ENCODE results near the gene NLRC4.

DNA sequence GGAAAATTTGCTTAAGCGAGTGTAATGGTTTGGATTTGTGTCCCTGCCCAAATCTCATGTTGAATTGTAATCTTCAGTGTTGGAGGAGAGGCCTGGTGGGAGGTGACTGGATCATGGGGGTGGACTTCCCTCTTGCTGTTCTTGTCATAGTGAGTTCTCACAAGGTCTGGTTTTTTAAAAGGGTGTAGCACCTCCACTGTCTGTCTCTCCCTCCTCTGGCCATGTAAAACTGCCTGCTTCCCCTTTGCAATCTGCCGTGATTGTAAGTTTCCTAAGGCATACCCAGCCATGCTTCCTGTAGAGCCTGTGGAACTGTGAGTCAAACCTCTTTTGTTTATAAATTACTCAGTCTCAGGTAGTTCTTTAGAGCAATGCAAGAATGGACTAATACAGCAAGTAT is 19.6 kb upstream of the NLRC4 start:
- TF ChIP-seq, protein P1, sequence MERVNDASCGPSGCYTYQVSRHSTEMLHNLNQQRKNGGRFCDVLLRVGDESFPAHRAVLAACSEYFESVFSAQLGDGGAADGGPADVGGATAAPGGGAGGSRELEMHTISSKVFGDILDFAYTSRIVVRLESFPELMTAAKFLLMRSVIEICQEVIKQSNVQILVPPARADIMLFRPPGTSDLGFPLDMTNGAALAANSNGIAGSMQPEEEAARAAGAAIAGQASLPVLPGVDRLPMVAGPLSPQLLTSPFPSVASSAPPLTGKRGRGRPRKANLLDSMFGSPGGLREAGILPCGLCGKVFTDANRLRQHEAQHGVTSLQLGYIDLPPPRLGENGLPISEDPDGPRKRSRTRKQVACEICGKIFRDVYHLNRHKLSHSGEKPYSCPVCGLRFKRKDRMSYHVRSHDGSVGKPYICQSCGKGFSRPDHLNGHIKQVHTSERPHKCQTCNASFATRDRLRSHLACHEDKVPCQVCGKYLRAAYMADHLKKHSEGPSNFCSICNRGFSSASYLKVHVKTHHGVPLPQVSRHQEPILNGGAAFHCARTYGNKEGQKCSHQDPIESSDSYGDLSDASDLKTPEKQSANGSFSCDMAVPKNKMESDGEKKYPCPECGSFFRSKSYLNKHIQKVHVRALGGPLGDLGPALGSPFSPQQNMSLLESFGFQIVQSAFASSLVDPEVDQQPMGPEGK (CRISPR knock-in tag; IDR thresholded peaks at IDR 0.05; ENCODE audit: borderline replicate concordance), result no peak
- TF ChIP-seq, protein P2, sequence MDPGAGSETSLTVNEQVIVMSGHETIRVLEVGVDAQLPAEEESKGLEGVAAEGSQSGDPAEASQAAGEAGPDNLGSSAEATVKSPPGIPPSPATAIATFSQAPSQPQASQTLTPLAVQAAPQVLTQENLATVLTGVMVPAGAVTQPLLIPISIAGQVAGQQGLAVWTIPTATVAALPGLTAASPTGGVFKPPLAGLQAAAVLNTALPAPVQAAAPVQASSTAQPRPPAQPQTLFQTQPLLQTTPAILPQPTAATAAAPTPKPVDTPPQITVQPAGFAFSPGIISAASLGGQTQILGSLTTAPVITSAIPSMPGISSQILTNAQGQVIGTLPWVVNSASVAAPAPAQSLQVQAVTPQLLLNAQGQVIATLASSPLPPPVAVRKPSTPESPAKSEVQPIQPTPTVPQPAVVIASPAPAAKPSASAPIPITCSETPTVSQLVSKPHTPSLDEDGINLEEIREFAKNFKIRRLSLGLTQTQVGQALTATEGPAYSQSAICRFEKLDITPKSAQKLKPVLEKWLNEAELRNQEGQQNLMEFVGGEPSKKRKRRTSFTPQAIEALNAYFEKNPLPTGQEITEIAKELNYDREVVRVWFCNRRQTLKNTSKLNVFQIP (CRISPR knock-in tag; IDR thresholded peaks at IDR 0.05; ENCODE audit: borderline replicate concordance, low read depth), result no peak
- TF ChIP-seq RARB (CRISPR knock-in tag; IDR thresholded peaks at IDR 0.05), result no peak
- TF ChIP-seq, protein P3, sequence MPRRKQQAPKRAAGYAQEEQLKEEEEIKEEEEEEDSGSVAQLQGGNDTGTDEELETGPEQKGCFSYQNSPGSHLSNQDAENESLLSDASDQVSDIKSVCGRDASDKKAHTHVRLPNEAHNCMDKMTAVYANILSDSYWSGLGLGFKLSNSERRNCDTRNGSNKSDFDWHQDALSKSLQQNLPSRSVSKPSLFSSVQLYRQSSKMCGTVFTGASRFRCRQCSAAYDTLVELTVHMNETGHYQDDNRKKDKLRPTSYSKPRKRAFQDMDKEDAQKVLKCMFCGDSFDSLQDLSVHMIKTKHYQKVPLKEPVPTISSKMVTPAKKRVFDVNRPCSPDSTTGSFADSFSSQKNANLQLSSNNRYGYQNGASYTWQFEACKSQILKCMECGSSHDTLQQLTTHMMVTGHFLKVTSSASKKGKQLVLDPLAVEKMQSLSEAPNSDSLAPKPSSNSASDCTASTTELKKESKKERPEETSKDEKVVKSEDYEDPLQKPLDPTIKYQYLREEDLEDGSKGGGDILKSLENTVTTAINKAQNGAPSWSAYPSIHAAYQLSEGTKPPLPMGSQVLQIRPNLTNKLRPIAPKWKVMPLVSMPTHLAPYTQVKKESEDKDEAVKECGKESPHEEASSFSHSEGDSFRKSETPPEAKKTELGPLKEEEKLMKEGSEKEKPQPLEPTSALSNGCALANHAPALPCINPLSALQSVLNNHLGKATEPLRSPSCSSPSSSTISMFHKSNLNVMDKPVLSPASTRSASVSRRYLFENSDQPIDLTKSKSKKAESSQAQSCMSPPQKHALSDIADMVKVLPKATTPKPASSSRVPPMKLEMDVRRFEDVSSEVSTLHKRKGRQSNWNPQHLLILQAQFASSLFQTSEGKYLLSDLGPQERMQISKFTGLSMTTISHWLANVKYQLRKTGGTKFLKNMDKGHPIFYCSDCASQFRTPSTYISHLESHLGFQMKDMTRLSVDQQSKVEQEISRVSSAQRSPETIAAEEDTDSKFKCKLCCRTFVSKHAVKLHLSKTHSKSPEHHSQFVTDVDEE (CRISPR knock-in tag; IDR thresholded peaks at IDR 0.05), result no peak
- no peak for TF ChIP-seq ARNTL (CRISPR knock-in tag; IDR thresholded peaks at IDR 0.05; ENCODE audit: borderline replicate concordance, low read depth)
- TF ChIP-seq ZNF8 (CRISPR knock-in tag; IDR thresholded peaks at IDR 0.05), result no peak
- no peak for TF ChIP-seq ZFP3 (CRISPR knock-in tag; IDR thresholded peaks at IDR 0.05)
- no peak for TF ChIP-seq ISL1 (CRISPR knock-in tag; IDR thresholded peaks at IDR 0.05)
- no peak for TF ChIP-seq ZNF565 (CRISPR knock-in tag; conservative IDR thresholded peaks at IDR 0.05; ENCODE audit: low read depth)
- no peak for TF ChIP-seq TOX (CRISPR knock-in tag; IDR thresholded peaks at IDR 0.05; ENCODE audit: borderline replicate concordance)
- no peak for TF ChIP-seq GLIS3 (CRISPR knock-in tag; IDR thresholded peaks at IDR 0.05)
